Measurements from ENCODE around the gene CLASP2. TPM values are rescaled to one million over a fixed set of nuclear protein-coding genes. Genes with fewer than 3 reads are reported as not detected.

The CLASP2 gene
- 1,092 TPM for total RNA-seq

GRCh38 chr3:33717866-33718594 is at the start of gene CLASP2:
Gene CLASP2 (minus strand): TSS chr3:33718254. CDS start chr3:33718002, 252 bp downstream.

Small RNA genes within 50 kb of the gene (small RNA-seq; reads per million reads assigned to genes)
- gene COX6CP10 (not detected), gene RNA5SP128 (not detected)

Other genes with a start within 250 kb of the CLASP2 start
- 87.0 TPM for gene PDCD6IP, start 80.4 kb upstream of the CLASP2 start, total RNA-seq

All from diencephalon (tissue), 1 donor.